GOT3 (cell line): ENCODE measurements around the gene NUDT14.

Source experiments
- DNase-seq: peaks from one replicate; lab custom pipeline; 2025; ENCODE audit warnings: mixed read lengths; lab: John Stamatoyannopoulos, UW

The NUDT14 gene

GRCh38 chr14:105158794-105159193, 22.3 kb downstream of the NUDT14 start:
- DNase-seq: no peak

- no peak for DNase-seq
Measured at GRCh38 chr14:105157872-105158271, 23.2 kb downstream of the NUDT14 start.

GRCh38 chr14:105156414-105157375, 24.4 kb downstream of the NUDT14 start:
- DNase-seq: no peak

GRCh38 chr14:105155681-105156413, 25.3 kb downstream of the NUDT14 start:
- no peak for DNase-seq

- DNase-seq: no peak
Measured at GRCh38 chr14:105155071-105155651, 26.0 kb downstream of the NUDT14 start.

- DNase-seq: no peak
Measured at GRCh38 chr14:105154476-105154871, 26.6 kb downstream of the NUDT14 start.

GRCh38 chr14:105153739-105154475, 27.2 kb downstream of the NUDT14 start:
- DNase-seq: no peak

- no peak for DNase-seq
Measured at GRCh38 chr14:105153331-105153731, 27.8 kb downstream of the NUDT14 start.

- DNase-seq: no peak
Measured at GRCh38 chr14:105152794-105153241, 28.3 kb downstream of the NUDT14 start.

GRCh38 chr14:105151838-105152793, 29.0 kb downstream of the NUDT14 start:
- no peak for DNase-seq

- DNase-seq: no peak
Measured at GRCh38 chr14:105151084-105151837, 29.9 kb downstream of the NUDT14 start.

- DNase-seq: no peak
Measured at GRCh38 chr14:105150368-105151083, 30.6 kb downstream of the NUDT14 start.

- no peak for DNase-seq
Measured at GRCh38 chr14:105150026-105150367, 31.1 kb downstream of the NUDT14 start.

- DNase-seq: no peak
Measured at GRCh38 chr14:105149146-105149781, 31.8 kb downstream of the NUDT14 start.

- DNase-seq: no peak
Measured at GRCh38 chr14:105148604-105149145, 32.4 kb downstream of the NUDT14 start.

- DNase-seq: no peak
Measured at GRCh38 chr14:105147671-105148603, 33.2 kb downstream of the NUDT14 start.

GRCh38 chr14:105146976-105147635, 34.0 kb downstream of the NUDT14 start:
- no peak for DNase-seq
